Activated effector memory CD4-positive, alpha-beta T cell treated with Interleukin-2 at 50 U/mL for 16 hours (primary cell): ENCODE measurements around the gene REV1.

Source experiments
- DNase-seq: peaks from one replicate; pipeline ENCODE4 v3.0.0-alpha.2; 2020

Gene REV1

GRCh38 chr2:99445065-99445464 lies 44.8 kb downstream of the REV1 start:
- DNase-seq: no peak

GRCh38 chr2:99444222-99444621 lies 45.6 kb downstream of the REV1 start:
- no peak for DNase-seq

- no peak for DNase-seq
These were observed 47.0 kb downstream of the REV1 start for GRCh38 chr2:99442837-99443236.

- no peak for DNase-seq
These were observed 49.8 kb downstream of the REV1 start for GRCh38 chr2:99439971-99440505.

GRCh38 chr2:99436874-99437273 lies 52.9 kb downstream of the REV1 start:
- no peak for DNase-seq

- DNase-seq: no peak
These were observed 56.5 kb downstream of the REV1 start for GRCh38 chr2:99433340-99433739.

GRCh38 chr2:99431587-99432275 lies 58.1 kb downstream of the REV1 start:
- no peak for DNase-seq

- no peak for DNase-seq
These were observed 59.1 kb downstream of the REV1 start for GRCh38 chr2:99430614-99431291.

GRCh38 chr2:99425022-99425421 lies 64.8 kb downstream of the REV1 start:
- DNase-seq: no peak

GRCh38 chr2:99424371-99424770 lies 65.4 kb downstream of the REV1 start:
- DNase-seq: no peak

- no peak for DNase-seq
These were observed 67.2 kb downstream of the REV1 start for GRCh38 chr2:99422599-99422998.

GRCh38 chr2:99421469-99421868 lies 68.3 kb downstream of the REV1 start:
- DNase-seq: no peak

GRCh38 chr2:99420751-99421299 lies 69.0 kb downstream of the REV1 start:
- DNase-seq: no peak

- no peak for DNase-seq
These were observed 69.8 kb downstream of the REV1 start for GRCh38 chr2:99420031-99420430.

- DNase-seq: no peak
These were observed 72.4 kb downstream of the REV1 start for GRCh38 chr2:99417396-99417795.

- DNase-seq: no peak
These were observed 75.3 kb downstream of the REV1 start for GRCh38 chr2:99414566-99414965.

GRCh38 chr2:99410276-99410675 lies 79.5 kb downstream of the REV1 start:
- no peak for DNase-seq

- no peak for DNase-seq
These were observed 83.7 kb downstream of the REV1 start for GRCh38 chr2:99406137-99406536.

GRCh38 chr2:99404797-99405669 lies 84.8 kb downstream of the REV1 start:
- DNase-seq: no peak

GRCh38 chr2:99404039-99404796 lies 85.6 kb downstream of the REV1 start:
- DNase-seq: no peak

GRCh38 chr2:99403524-99403923 lies 86.3 kb downstream of the REV1 start:
- no peak for DNase-seq

GRCh38 chr2:99403084-99403483 lies 86.7 kb downstream of the REV1 start:
- no peak for DNase-seq
